Mucosa of gallbladder (tissue), 1 donor: ENCODE measurements around the gene CD300A. TPM values are rescaled to one million over a fixed set of nuclear protein-coding genes. Genes with fewer than 3 reads are reported as not detected.
A peak's percentile ranks its signal among the peaks of the same experiment; 100 is the strongest.

Experiments used
- DNase-seq: peaks from one replicate; pipeline ENCODE4 v3.0.0-alpha.2; 2020; ENCODE audit warnings: low spot score
- total RNA-seq: library from RNA; stranded (reverse); gene quantifications from one replicate; pipeline ENCODE4 v1.2.1, GENCODE V29; 2021
- donor health status: DM: no; HTN: no; CAD: no.

The CD300A gene
- total RNA-seq, 1 donor from 2014 or later: 15.2 TPM

- no peak for DNase-seq
Observed at GRCh38 chr17:74439691-74440567, 26.5 kb upstream of the CD300A start.

- DNase-seq: no peak
Observed at GRCh38 chr17:74441537-74441936, 24.9 kb upstream of the CD300A start.

- no peak for DNase-seq
Observed at GRCh38 chr17:74442291-74442669, 24.2 kb upstream of the CD300A start.

- peak; percentile 89 for DNase-seq
Observed at GRCh38 chr17:74442670-74443515, 23.5 kb upstream of the CD300A start.

- no peak for DNase-seq
Observed at GRCh38 chr17:74443516-74444296, 22.7 kb upstream of the CD300A start.

GRCh38 chr17:74444406-74444805, 22.0 kb upstream of the CD300A start:
- no peak for DNase-seq

GRCh38 chr17:74445158-74445557, 21.3 kb upstream of the CD300A start:
- no peak for DNase-seq

GRCh38 chr17:74446551-74447500, 19.6 kb upstream of the CD300A start:
- DNase-seq: no peak

- no peak for DNase-seq
Observed at GRCh38 chr17:74447628-74448159, 18.7 kb upstream of the CD300A start.

- no peak for DNase-seq
Observed at GRCh38 chr17:74448756-74449155, 17.7 kb upstream of the CD300A start.

GRCh38 chr17:74449306-74449705, 17.1 kb upstream of the CD300A start:
- DNase-seq: no peak

- no peak for DNase-seq
Observed at GRCh38 chr17:74449773-74450172, 16.7 kb upstream of the CD300A start.

- no peak for DNase-seq
Observed at GRCh38 chr17:74450231-74450630, 16.2 kb upstream of the CD300A start.

- DNase-seq: no peak
Observed at GRCh38 chr17:74450925-74451403, 15.5 kb upstream of the CD300A start.

- DNase-seq: no peak
Observed at GRCh38 chr17:74451557-74451956, 14.9 kb upstream of the CD300A start.

- DNase-seq: no peak
Observed at GRCh38 chr17:74452033-74452840, 14.2 kb upstream of the CD300A start.

GRCh38 chr17:74452841-74453661, 13.4 kb upstream of the CD300A start:
- DNase-seq: no peak

GRCh38 chr17:74453665-74454196, 12.7 kb upstream of the CD300A start:
- DNase-seq: no peak
